CD8-positive, alpha-beta memory T cell (primary cell): ENCODE results near the gene PAOX. TPM values are rescaled to one million over a fixed set of nuclear protein-coding genes. Genes with fewer than 3 reads are reported as not detected.

Experiments
- CTCF ChIA-PET: fragments of 350-600 bp; sonication (Branson Sonifier 250); formaldehyde crosslinking; loops from one replicate; lab custom pipeline; 2021; ENCODE audit warnings: antibody characterized with exemption; lab: Charles Lee
- POLR2A ChIA-PET: fragments of 350-600 bp; sonication (Branson Sonifier 250); formaldehyde crosslinking; loops from one replicate; lab custom pipeline; 2021; ENCODE audit warnings: antibody characterized with exemption; lab: Charles Lee
- DNase-seq, 5 donors: peaks; one replicate each; pipeline versions ENCODE4 v3.0.0 to v3.0.0-alpha.2; 2020 to 2022; ENCODE audit warnings: mixed read lengths in 1 of 5
- H3K27ac ChIP-seq: one replicate; pipeline ENCODE4 v1.7.0; 2013; ENCODE audit warnings: low read depth, mild to moderate bottlenecking, low read length, moderate library complexity
- H3K27me3 ChIP-seq: 2 replicates; pipeline ENCODE4 v1.7.0; 2013; ENCODE audit warnings: low read length, mild to moderate bottlenecking; ENCODE audit not compliant: insufficient read depth, poor library complexity, severe bottlenecking
- H3K36me3 ChIP-seq: 2 replicates; pipeline ENCODE4 v1.7.0; 2013; ENCODE audit warnings: mild to moderate bottlenecking, low read length, moderate library complexity; ENCODE audit not compliant: insufficient read depth
- H3K4me1 ChIP-seq: 2 replicates; pipeline ENCODE4 v1.7.0; 2013; ENCODE audit warnings: mild to moderate bottlenecking, low read length, moderate library complexity; ENCODE audit not compliant: insufficient read depth
- H3K4me3 ChIP-seq: 2 replicates; pipeline ENCODE4 v1.7.0; 2013; ENCODE audit warnings: mild to moderate bottlenecking, low read length
- H3K9me3 ChIP-seq: 2 replicates; pipeline ENCODE4 v1.7.0; 2013; ENCODE audit warnings: mild to moderate bottlenecking, low read length
- H3K27ac Mint-ChIP-seq, 8 donors: one replicate each; pipeline ENCODE4 v1.8.0; 2020 to 2021; ENCODE audit warnings: mixed read lengths in 8 of 8, mild to moderate bottlenecking in 6 of 8, inconsistent platforms in 3 of 8, moderate library complexity in 3 of 8
- H3K27me3 Mint-ChIP-seq, 2 donors: one replicate each; pipeline ENCODE4 v1.8.0; 2020 to 2021; ENCODE audit warnings: mixed read lengths in 2 of 2, mild to moderate bottlenecking in 1 of 2, moderate library complexity in 1 of 2
- H3K36me3 Mint-ChIP-seq, 3 donors: one replicate each; pipeline ENCODE4 v1.8.0; 2020 to 2021; ENCODE audit warnings: mixed read lengths in 3 of 3, inconsistent platforms in 1 of 3, mild to moderate bottlenecking in 1 of 3
- H3K4me1 Mint-ChIP-seq, 3 donors: one replicate each; pipeline ENCODE4 v1.8.0; 2020 to 2021; ENCODE audit warnings: mixed read lengths in 3 of 3, inconsistent platforms in 1 of 3, mild to moderate bottlenecking in 1 of 3
- H3K4me3 Mint-ChIP-seq, 7 donors: one replicate each; pipeline ENCODE4 v1.8.0; 2020 to 2021; ENCODE audit warnings: mixed read lengths in 7 of 7, mild to moderate bottlenecking in 6 of 7, moderate library complexity in 4 of 7, inconsistent platforms in 2 of 7
- H3K9me3 Mint-ChIP-seq, 5 donors: one replicate each; pipeline ENCODE4 v1.8.0; 2020 to 2022; ENCODE audit warnings: mixed read lengths in 5 of 5, mild to moderate bottlenecking in 3 of 5, moderate library complexity in 2 of 5, inconsistent platforms in 1 of 5
- polyA plus RNA-seq: library from polyadenylated mRNA; unstranded; fragments of 300-500 nt; fragmentation: Illumina TruSeq; gene quantifications from one replicate; pipeline ENCODE4 v1.2.3, GENCODE V29; 2021
- total RNA-seq, 2 experiments: library from RNA; stranded (reverse); gene quantifications; one replicate each; pipeline ENCODE4 v1.2.3, GENCODE V29; 2021

PAOX gene
- total and polyA plus RNA-seq, 3 experiments from 2014 or later = 6.4 to 16.8 (median 6.7) TPM

GRCh38 chr10:133336577-133337369 lies 42.3 kb upstream of the PAOX start, which contains the start of gene CALY:
TSS of gene CALY (minus strand) at chr10:133336896. CDS start at chr10:133328989, 7,907 bp downstream.
- Mint-ChIP-seq H3K4me1 (peaks cover 3 to 7% (median 4%) of the 10 kb centered on the region in 3 donors), H3K36me3 (peaks cover 0 to 1% (median under 1%) of the 10 kb centered on the region in 3 donors), H3K27ac (peak within 1 kb of the TSS; percentile 71 to 95 (median 92)), H3K27me3 (peaks cover 2 to 3% of the 10 kb centered on the region in 2 donors), H3K9me3 (no peaks in the 10 kb centered on the region), H3K4me3 (peak within 1 kb of the TSS; percentile 71 to 91 (median 82))
- H3K27me3 ChIP-seq = no peaks in the 10 kb centered on the region
- no peaks in the 10 kb centered on the region for H3K9me3 ChIP-seq
- peak within 1 kb of the TSS; percentile 61 for H3K4me3 ChIP-seq
- H3K36me3 ChIP-seq = no peaks in the 10 kb centered on the region
- ChIA-PET CTCF (interaction anchor here (0.6 to 1.9 kb wide), 3 partner anchors 13 to 19 kb away, joined by 3 to 5 read pairs (median 3); no protein-coding TSS in a partner anchor), POLR2A (interaction anchor here (1.0 to 2.8 kb wide), 4 partner anchors 16 to 58 kb away, joined by 3 to 23 read pairs (median 6); partner anchors contain the start of gene PAOX)
- H3K4me1 ChIP-seq = peaks cover 19% of the 10 kb centered on the region
- peak; percentile 84 to 97 (median 91) for DNase-seq
- peak within 1 kb of the TSS; percentile 80 for H3K27ac ChIP-seq

- H3K9me3 Mint-ChIP-seq = no peaks in the 10 kb centered on the region
Measured at GRCh38 chr10:133337370-133337725, 41.7 kb upstream of the PAOX start.

GRCh38 chr10:133338080-133339071 lies 40.7 kb upstream of the PAOX start:
- CTCF ChIA-PET = no interaction called here
- no peaks in the 10 kb centered on the region for H3K36me3 ChIP-seq
- Mint-ChIP-seq H3K4me1 (peaks cover 3 to 4% (median 4%) of the 10 kb centered on the region in 3 donors), H3K9me3 (no peaks in the 10 kb centered on the region), H3K27me3 (peaks cover 4 to 12% of the 10 kb centered on the region in 2 donors), H3K36me3 (peaks cover 0 to 1% (median 1%) of the 10 kb centered on the region in 3 donors), H3K4me3 (no peak overlapping the region), H3K27ac (no peak overlapping the region)
- no peaks in the 10 kb centered on the region for H3K9me3 ChIP-seq
- H3K27me3 ChIP-seq = peaks cover 3% of the 10 kb centered on the region
- no peak overlapping the region for H3K4me3 ChIP-seq
- no peak for DNase-seq
- H3K27ac ChIP-seq = no peak overlapping the region
- POLR2A ChIA-PET = no interaction called here
- H3K4me1 ChIP-seq = peaks cover 19% of the 10 kb centered on the region

More at GRCh38 chr10:133337370-133337725, 41.7 kb upstream of the PAOX start:
- H3K36me3 ChIP-seq = no peaks in the 10 kb centered on the region
- ChIA-PET POLR2A (interaction anchor here (2.5 to 2.8 kb wide), 2 partner anchors 41 to 53 kb away, joined by 10 to 23 read pairs; partner anchors contain the start of gene PAOX), CTCF (interaction anchor here (1.9 kb wide), 1 partner anchor 13 kb away, joined by 5 read pairs; no protein-coding TSS in a partner anchor)
- peaks cover 19% of the 10 kb centered on the region for H3K4me1 ChIP-seq
- peak overlapping the region; percentile 61 for H3K4me3 ChIP-seq
- H3K27ac ChIP-seq = no peak overlapping the region
- H3K9me3 ChIP-seq = no peaks in the 10 kb centered on the region
- Mint-ChIP-seq H3K27me3 (peaks cover 3 to 6% of the 10 kb centered on the region in 2 donors), H3K4me1 (peaks cover 3 to 7% (median 4%) of the 10 kb centered on the region in 3 donors), H3K27ac (no peak overlapping the region), H3K4me3 (no peak overlapping the region), H3K36me3 (peaks cover 0 to 1% (median 1%) of the 10 kb centered on the region in 3 donors)
- H3K27me3 ChIP-seq = no peaks in the 10 kb centered on the region
- no peak for DNase-seq

GRCh38 chr10:133339708-133340380 lies 39.2 kb upstream of the PAOX start:
- ChIA-PET CTCF (interaction anchor here (2.2 kb wide), 1 partner anchor 10 kb away, joined by 10 read pairs; no protein-coding TSS in a partner anchor), POLR2A (no interaction called here)
- Mint-ChIP-seq H3K27ac (no peak overlapping the region), H3K9me3 (no peaks in the 10 kb centered on the region), H3K36me3 (peaks cover 0 to 1% (median 1%) of the 10 kb centered on the region in 3 donors), H3K27me3 (peaks cover 4 to 21% of the 10 kb centered on the region in 2 donors), H3K4me3 (no peak overlapping the region), H3K4me1 (peaks cover under 1 to 2% (median 2%) of the 10 kb centered on the region in 3 donors)
- Histone ChIP-seq H3K4me1 (peaks cover 19% of the 10 kb centered on the region), H3K27ac (no peak overlapping the region), H3K27me3 (peaks cover 6% of the 10 kb centered on the region), H3K36me3 (no peaks in the 10 kb centered on the region), H3K9me3 (no peaks in the 10 kb centered on the region), H3K4me3 (no peak overlapping the region)
- DNase-seq = no peak

GRCh38 chr10:133341983-133342382 lies 37.1 kb upstream of the PAOX start:
- H3K36me3 Mint-ChIP-seq = peaks cover 0 to 1% (median 0%) of the 10 kb centered on the region in 3 donors
- POLR2A ChIA-PET = no interaction called here
- Histone ChIP-seq H3K27me3 (peaks cover 6% of the 10 kb centered on the region), H3K27ac (no peak overlapping the region), H3K9me3 (no peaks in the 10 kb centered on the region), H3K4me1 (peaks cover 13% of the 10 kb centered on the region), H3K36me3 (no peaks in the 10 kb centered on the region), H3K4me3 (no peak overlapping the region)
- H3K4me3 Mint-ChIP-seq = peak overlapping the region in 1 of 7 donors; percentile 24
- H3K27ac Mint-ChIP-seq = peak overlapping the region in 1 of 8 donors; percentile 56
- H3K9me3 Mint-ChIP-seq = no peaks in the 10 kb centered on the region
- no peaks in the 10 kb centered on the region for H3K4me1 Mint-ChIP-seq
- peaks cover 18 to 33% of the 10 kb centered on the region in 2 donors for H3K27me3 Mint-ChIP-seq
- no peak for DNase-seq
- CTCF ChIA-PET = no interaction called here

- no peaks in the 10 kb centered on the region for H3K36me3 ChIP-seq
- peaks cover 18 to 33% of the 10 kb centered on the region in 2 donors for H3K27me3 Mint-ChIP-seq
- ChIA-PET POLR2A (no interaction called here), CTCF (no interaction called here)
- no peak overlapping the region for H3K4me3 Mint-ChIP-seq
- H3K4me3 ChIP-seq = no peak overlapping the region
- peak in 1 of 5 donors; percentile 35 for DNase-seq
- peaks cover 3% of the 10 kb centered on the region for H3K4me1 ChIP-seq
- no peak overlapping the region for H3K27ac ChIP-seq
- no peak overlapping the region for H3K27ac Mint-ChIP-seq
- no peaks in the 10 kb centered on the region for H3K9me3 Mint-ChIP-seq
- H3K36me3 Mint-ChIP-seq = peaks cover 0 to 1% (median 0%) of the 10 kb centered on the region in 3 donors
- H3K4me1 Mint-ChIP-seq = no peaks in the 10 kb centered on the region
- no peaks in the 10 kb centered on the region for H3K9me3 ChIP-seq
- peaks cover 6% of the 10 kb centered on the region for H3K27me3 ChIP-seq
Measured at GRCh38 chr10:133342942-133343341, 36.1 kb upstream of the PAOX start.

- Mint-ChIP-seq H3K4me1 (no peaks in the 10 kb centered on the region), H3K27ac (no peak overlapping the region), H3K27me3 (peaks cover 18 to 33% of the 10 kb centered on the region in 2 donors), H3K4me3 (no peak overlapping the region), H3K9me3 (no peaks in the 10 kb centered on the region), H3K36me3 (peaks cover 0 to 1% (median 0%) of the 10 kb centered on the region in 3 donors)
- Histone ChIP-seq H3K27ac (no peak overlapping the region), H3K4me1 (no peaks in the 10 kb centered on the region), H3K27me3 (peaks cover 6% of the 10 kb centered on the region), H3K9me3 (no peaks in the 10 kb centered on the region), H3K36me3 (no peaks in the 10 kb centered on the region), H3K4me3 (no peak overlapping the region)
- ChIA-PET POLR2A (interaction anchor here (0.6 kb wide), 1 partner anchor 8 kb away, joined by 4 read pairs; no protein-coding TSS in a partner anchor), CTCF (no interaction called here)
- no peak for DNase-seq
Measured at GRCh38 chr10:133343558-133343957, 35.5 kb upstream of the PAOX start.
